Mucosa of stomach (tissue), 1 donor: ENCODE results near the gene PGBD2.
A peak's percentile ranks its signal among the peaks of the same experiment; 100 is the strongest.
"Not testable (repeated sequence)": the region's sequence is repeated elsewhere in the genome, so short reads cannot be mapped to it uniquely, and the experiment has no call there.

ENCODE experiments used
- H3K27me3 ChIP-seq: one replicate; pipeline ENCODE4 v1.7.0; 2013; ENCODE audit warnings: mild to moderate bottlenecking, low read length; ENCODE audit not compliant: control insufficient read depth, insufficient read depth
- H3K36me3 ChIP-seq: one replicate; pipeline ENCODE4 v1.7.0; 2013; ENCODE audit warnings: low read length; ENCODE audit not compliant: control insufficient read depth, insufficient read depth
- H3K4me1 ChIP-seq: one replicate; pipeline ENCODE4 v1.7.0; 2013; ENCODE audit warnings: mild to moderate bottlenecking, low read length; ENCODE audit not compliant: control insufficient read depth, insufficient read depth
- H3K4me3 ChIP-seq: one replicate; pipeline ENCODE4 v1.7.0; 2013; ENCODE audit warnings: low read length
- H3K9ac ChIP-seq: one replicate; pipeline ENCODE4 v1.7.0; 2013; ENCODE audit warnings: mild to moderate bottlenecking, low read length, moderate library complexity
- H3K9me3 ChIP-seq: one replicate; pipeline ENCODE4 v1.7.0; 2013; ENCODE audit warnings: mild to moderate bottlenecking, low read length, moderate library complexity; ENCODE audit not compliant: control insufficient read depth
- donor health status: Pancreatic carcinoma.

Gene PGBD2

GRCh38 chr1:248872752-248873408 lies 33.2 kb upstream of the PGBD2 start:
- H3K9ac ChIP-seq, result peak overlapping the region; percentile 77

GRCh38 chr1:248873409-248873992 lies 32.5 kb upstream of the PGBD2 start:
- Histone ChIP-seq H3K4me1 (no peaks in the 10 kb centered on the region), H3K36me3 (no peaks in the 10 kb centered on the region), H3K9me3 (no peaks in the 10 kb centered on the region), H3K9ac (peak overlapping the region; percentile 77), H3K4me3 (peak overlapping the region; percentile 94), H3K27me3 (no peaks in the 10 kb centered on the region)

More at GRCh38 chr1:248872752-248873408, 33.2 kb upstream of the PGBD2 start:
- peak overlapping the region; percentile 94 for H3K4me3 ChIP-seq
- no peaks in the 10 kb centered on the region for H3K36me3 ChIP-seq
- H3K4me1 ChIP-seq, result no peaks in the 10 kb centered on the region
- H3K27me3 ChIP-seq, result no peaks in the 10 kb centered on the region
- no peaks in the 10 kb centered on the region for H3K9me3 ChIP-seq

GRCh38 chr1:248873993-248874533 lies 32.0 kb upstream of the PGBD2 start:
- H3K9me3 ChIP-seq, result no peaks in the 10 kb centered on the region
- peak overlapping the region; percentile 94 for H3K4me3 ChIP-seq
- H3K4me1 ChIP-seq, result no peaks in the 10 kb centered on the region
- peak overlapping the region; percentile 77 for H3K9ac ChIP-seq
- H3K36me3 ChIP-seq, result no peaks in the 10 kb centered on the region
- H3K27me3 ChIP-seq, result no peaks in the 10 kb centered on the region

GRCh38 chr1:248881261-248881660 lies 24.8 kb upstream of the PGBD2 start:
- no peaks in the 10 kb centered on the region for H3K36me3 ChIP-seq
- H3K9me3 ChIP-seq, result no peaks in the 10 kb centered on the region
- H3K4me3 ChIP-seq, result no peak overlapping the region
- H3K27me3 ChIP-seq, result no peaks in the 10 kb centered on the region
- no peaks in the 10 kb centered on the region for H3K4me1 ChIP-seq
- H3K9ac ChIP-seq, result no peak overlapping the region

- H3K36me3 ChIP-seq, H3K9ac ChIP-seq, H3K4me3 ChIP-seq, H3K9me3 ChIP-seq, H3K4me1 ChIP-seq, H3K27me3 ChIP-seq: not testable (repeated sequence)
These were observed 23.6 kb upstream of the PGBD2 start for GRCh38 chr1:248882427-248882826.

- Histone ChIP-seq H3K36me3 (no peaks in the 10 kb centered on the region), H3K27me3 (no peaks in the 10 kb centered on the region), H3K9ac (no peak overlapping the region), H3K9me3 (no peaks in the 10 kb centered on the region), H3K4me3 (no peak overlapping the region), H3K4me1 (no peaks in the 10 kb centered on the region)
These were observed 21.3 kb upstream of the PGBD2 start for GRCh38 chr1:248884632-248885295.

- no peak overlapping the region for H3K4me3 ChIP-seq
- no peaks in the 10 kb centered on the region for H3K36me3 ChIP-seq
- no peaks in the 10 kb centered on the region for H3K9me3 ChIP-seq
- no peaks in the 10 kb centered on the region for H3K4me1 ChIP-seq
- no peak overlapping the region for H3K9ac ChIP-seq
- H3K27me3 ChIP-seq, result no peaks in the 10 kb centered on the region
These were observed 20.4 kb upstream of the PGBD2 start for GRCh38 chr1:248885646-248886045.

GRCh38 chr1:248886237-248886895 lies 19.7 kb upstream of the PGBD2 start:
- Histone ChIP-seq H3K27me3 (no peaks in the 10 kb centered on the region), H3K4me1 (no peaks in the 10 kb centered on the region), H3K4me3 (no peak overlapping the region), H3K9me3 (no peaks in the 10 kb centered on the region), H3K9ac (no peak overlapping the region), H3K36me3 (no peaks in the 10 kb centered on the region)

- not testable (repeated sequence) for H3K27me3 ChIP-seq, H3K9me3 ChIP-seq, H3K4me3 ChIP-seq, H3K9ac ChIP-seq, H3K4me1 ChIP-seq, H3K36me3 ChIP-seq
These were observed 16.2 kb upstream of the PGBD2 start for GRCh38 chr1:248889914-248890243.

GRCh38 chr1:248890549-248891498 lies 15.2 kb upstream of the PGBD2 start:
- Histone ChIP-seq H3K4me3 (no peak overlapping the region), H3K9me3 (no peaks in the 10 kb centered on the region), H3K9ac (no peak overlapping the region), H3K27me3 (no peaks in the 10 kb centered on the region), H3K4me1 (peaks cover 5% of the 10 kb centered on the region), H3K36me3 (no peaks in the 10 kb centered on the region)

- H3K27me3 ChIP-seq, result no peaks in the 10 kb centered on the region
- no peaks in the 10 kb centered on the region for H3K36me3 ChIP-seq
- H3K4me3 ChIP-seq, result no peak overlapping the region
- peaks cover 5% of the 10 kb centered on the region for H3K4me1 ChIP-seq
- H3K9me3 ChIP-seq, result no peaks in the 10 kb centered on the region
- H3K9ac ChIP-seq, result no peak overlapping the region
These were observed 14.3 kb upstream of the PGBD2 start for GRCh38 chr1:248891758-248892157.
